Subcutaneous adipose tissue (tissue), 4 donors: ENCODE measurements around the gene CC2D2B. TPM values are rescaled to one million over a fixed set of nuclear protein-coding genes. Genes with fewer than 3 reads are reported as not detected.

Source experiments
- total RNA-seq, 4 donors: library from RNA; depleted of rRNA; stranded (reverse); fragments of >200 nt; gene quantifications; one replicate each; pipeline ENCODE4 v1.1.0, GENCODE V29; 2016
- TF ChIP-seq, protein P1 (sequence below): fragments of 450-650 bp; IDR thresholded peaks from one replicate; pipeline ENCODE4 v1.5.1; 2016; ENCODE audit warnings: low read depth, mild to moderate bottlenecking, control low read depth, antibody characterized with exemption, moderate library complexity

Gene CC2D2B
- total RNA-seq, 4 donors from 2014 or later = 1.1 to 4.4 (median 2.2) TPM

DNA sequence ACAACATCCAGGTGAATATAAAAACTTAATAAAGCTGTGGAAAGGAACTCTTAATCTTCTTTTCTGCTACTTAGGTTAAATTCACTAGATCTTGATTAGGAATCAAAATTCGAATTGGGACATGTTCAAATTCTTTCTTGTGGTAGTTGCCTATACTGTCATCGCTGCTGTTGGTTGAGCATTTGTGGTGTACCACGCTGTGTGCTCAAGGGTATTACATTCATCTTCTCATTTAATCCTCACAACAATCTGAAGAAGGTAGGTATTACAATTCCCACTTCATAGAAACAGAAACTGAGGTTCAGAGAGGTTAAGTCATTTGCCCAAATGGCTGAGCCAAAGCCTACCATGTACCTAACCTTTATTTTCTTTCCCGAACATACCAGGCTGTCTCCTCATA lies 39.9 kb upstream of the CC2D2B start:
- TF ChIP-seq, protein P1, sequence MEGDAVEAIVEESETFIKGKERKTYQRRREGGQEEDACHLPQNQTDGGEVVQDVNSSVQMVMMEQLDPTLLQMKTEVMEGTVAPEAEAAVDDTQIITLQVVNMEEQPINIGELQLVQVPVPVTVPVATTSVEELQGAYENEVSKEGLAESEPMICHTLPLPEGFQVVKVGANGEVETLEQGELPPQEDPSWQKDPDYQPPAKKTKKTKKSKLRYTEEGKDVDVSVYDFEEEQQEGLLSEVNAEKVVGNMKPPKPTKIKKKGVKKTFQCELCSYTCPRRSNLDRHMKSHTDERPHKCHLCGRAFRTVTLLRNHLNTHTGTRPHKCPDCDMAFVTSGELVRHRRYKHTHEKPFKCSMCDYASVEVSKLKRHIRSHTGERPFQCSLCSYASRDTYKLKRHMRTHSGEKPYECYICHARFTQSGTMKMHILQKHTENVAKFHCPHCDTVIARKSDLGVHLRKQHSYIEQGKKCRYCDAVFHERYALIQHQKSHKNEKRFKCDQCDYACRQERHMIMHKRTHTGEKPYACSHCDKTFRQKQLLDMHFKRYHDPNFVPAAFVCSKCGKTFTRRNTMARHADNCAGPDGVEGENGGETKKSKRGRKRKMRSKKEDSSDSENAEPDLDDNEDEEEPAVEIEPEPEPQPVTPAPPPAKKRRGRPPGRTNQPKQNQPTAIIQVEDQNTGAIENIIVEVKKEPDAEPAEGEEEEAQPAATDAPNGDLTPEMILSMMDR = no peak

DNA sequence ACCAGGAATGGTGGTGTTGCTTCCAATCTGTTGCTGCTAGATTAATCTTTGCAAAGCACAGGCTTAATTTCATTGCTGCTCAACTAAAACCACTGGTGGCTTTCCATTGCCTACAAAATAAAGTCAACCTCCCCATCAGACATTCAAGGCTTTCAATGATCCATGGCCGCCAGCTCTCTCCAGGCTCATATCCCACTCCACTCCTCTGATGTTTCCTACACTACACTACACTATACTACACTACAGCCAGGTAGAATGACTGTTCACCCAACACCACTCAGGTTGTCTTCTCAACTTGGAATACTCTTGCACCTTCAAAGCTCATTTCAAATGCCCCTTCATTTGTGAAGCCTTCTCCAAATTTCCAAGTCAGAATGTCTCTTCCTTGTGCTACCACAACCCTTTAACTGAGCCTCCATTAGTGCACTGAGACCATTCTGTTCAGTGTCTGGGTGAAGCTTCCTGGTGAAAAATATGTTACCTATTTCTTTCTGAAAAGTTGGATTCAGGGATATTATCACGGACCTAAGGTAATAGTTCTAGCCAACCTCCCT lies 35.5 kb upstream of the CC2D2B start:
- TF ChIP-seq, protein P1 = no peak

DNA sequence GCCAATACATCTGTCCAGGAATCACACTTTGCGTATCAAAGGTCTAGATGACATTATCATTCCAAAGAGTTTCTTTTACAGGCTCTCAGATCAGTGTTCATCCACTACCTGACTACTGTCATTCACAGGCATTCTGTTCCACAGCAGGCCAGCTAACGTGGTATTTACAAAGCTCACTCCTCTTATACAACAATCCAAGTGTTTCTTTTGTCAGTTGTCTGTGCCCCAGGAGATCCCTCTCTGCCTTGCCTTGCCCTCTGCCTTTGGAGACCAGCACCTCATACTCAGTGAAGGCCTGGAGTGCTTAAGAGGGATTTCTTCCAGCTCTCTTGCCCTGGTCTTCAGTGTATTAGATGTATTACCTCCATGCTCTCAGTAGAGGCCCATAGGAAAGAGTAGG lies 34.6 kb upstream of the CC2D2B start:
- TF ChIP-seq, protein P1 = no peak

DNA sequence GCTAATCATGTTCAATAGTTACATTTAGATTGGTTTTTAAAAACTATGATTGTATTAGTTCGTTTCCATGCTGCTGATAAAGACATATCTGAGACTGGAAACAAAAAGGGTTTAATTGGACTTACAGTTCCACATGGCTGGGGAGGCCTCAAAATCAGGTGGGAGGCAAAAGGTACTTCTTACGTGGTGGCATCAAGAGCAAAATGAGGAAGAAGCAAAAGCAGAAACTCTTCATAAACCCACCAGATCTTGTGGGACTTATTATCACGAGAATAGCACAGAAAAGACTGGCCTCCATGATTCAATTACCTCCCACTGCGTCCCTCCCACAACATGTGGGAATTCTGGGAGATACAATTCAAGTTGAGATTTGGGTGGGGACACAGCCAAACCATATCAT lies 34.1 kb upstream of the CC2D2B start:
- TF ChIP-seq, protein P1 = no peak

DNA sequence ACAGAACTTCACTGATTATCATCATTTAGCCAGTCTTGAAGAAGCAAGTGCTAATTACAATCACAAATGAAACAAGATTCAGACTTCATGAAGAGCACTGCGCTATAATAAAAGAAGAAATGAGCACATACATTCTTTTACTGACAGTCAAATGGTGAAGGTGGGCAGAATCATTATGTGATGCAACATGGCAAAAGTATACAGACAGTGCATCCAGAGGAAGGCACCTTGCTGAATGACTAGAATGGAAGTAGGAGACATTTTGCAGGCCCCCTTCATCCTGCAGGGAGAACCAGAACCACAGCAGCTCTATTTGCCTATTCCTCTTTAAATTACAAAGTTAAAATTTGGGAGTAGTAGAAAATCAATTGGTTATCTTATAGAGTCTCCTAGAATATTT lies 31.0 kb upstream of the CC2D2B start:
- TF ChIP-seq, protein P1 = no peak

DNA sequence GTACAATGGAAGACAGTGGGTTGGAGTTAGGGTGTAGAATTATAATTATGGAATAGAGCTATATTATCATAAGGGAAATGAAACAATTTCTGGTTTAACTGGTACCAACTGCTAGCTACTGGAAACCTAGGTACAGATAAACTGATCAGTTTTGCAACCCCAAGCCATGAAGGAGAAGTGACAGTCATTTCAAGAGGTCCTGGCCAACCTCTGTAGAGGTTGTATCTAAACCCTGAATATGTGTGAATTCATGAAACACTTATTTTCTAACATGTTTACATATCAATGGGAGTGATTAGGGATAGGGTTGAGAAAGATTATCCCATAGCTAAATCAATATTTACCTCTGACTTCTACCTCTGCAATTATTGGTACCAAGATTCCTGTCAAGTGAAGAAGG lies 29.9 kb upstream of the CC2D2B start:
- TF ChIP-seq, protein P1 = no peak

DNA sequence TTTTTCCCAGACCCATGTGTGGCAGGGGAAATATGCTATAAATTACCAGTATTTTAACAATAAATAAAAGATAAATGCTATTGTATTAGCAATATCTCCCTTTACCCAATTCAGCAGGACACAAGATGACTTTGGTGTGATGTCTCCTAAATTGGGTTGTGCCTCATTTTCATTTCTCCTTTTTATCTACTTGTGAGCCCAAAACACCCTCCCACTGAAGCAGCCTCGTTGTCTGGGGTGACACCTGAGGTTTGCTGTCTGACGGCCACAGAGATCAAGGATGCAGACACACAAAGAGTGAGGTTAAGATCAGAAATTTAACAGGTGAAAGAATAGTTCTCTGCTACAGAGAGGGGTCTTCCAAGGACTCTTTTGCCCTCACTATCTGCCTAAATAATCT lies 27.1 kb upstream of the CC2D2B start:
- TF ChIP-seq, protein P1 = no peak

DNA sequence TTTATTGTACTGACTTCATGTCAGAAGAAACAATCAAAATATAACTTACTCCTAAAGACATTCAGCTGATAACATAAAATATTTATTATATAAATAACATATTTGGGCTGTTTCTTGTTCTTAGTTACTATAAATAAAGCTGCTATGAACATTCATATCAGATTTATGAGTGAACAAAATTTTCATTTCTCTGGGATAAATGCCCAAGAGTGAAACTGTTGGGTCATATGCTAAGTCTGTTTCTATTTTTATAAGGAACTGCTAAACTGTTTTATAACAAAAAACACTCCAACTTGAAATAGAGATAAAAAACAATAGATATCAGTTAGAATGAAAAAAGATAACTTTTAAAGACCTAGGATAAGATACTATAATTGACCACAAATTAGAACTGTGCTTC lies 26.5 kb upstream of the CC2D2B start:
- TF ChIP-seq, protein P1 = no peak
